B cell (primary cell): ENCODE measurements around the gene C17orf67. TPM values are rescaled to one million over a fixed set of nuclear protein-coding genes. Genes with fewer than 3 reads are reported as not detected.
A peak's percentile ranks its signal among the peaks of the same experiment; 100 is the strongest.

Experiments used
- ATAC-seq: fragments of 200-7000 bp; cut with Tn5 transposase; one replicate; pipeline ENCODE4 v1.10.0; 2021; ENCODE audit warnings: low read depth, mild to moderate bottlenecking, moderate number of reproducible peaks, moderate library complexity
- CTCF ChIA-PET: fragments of 350-600 bp; sonication (Branson Sonifier 250); formaldehyde crosslinking; loops from one replicate; lab custom pipeline; 2021; ENCODE audit warnings: antibody characterized with exemption, inconsistent platforms; lab: Charles Lee
- POLR2A ChIA-PET: fragments of 350-600 bp; sonication (Branson Sonifier 250); formaldehyde crosslinking; loops from one replicate; lab custom pipeline; 2021; ENCODE audit warnings: antibody characterized with exemption; lab: Charles Lee
- DNase-seq: peaks from one replicate; pipeline ENCODE4 v3.0.0; 2013
- H2AFZ ChIP-seq: 2 replicates; pipeline ENCODE4 v1.6.1; 2012; ENCODE audit warnings: mild to moderate bottlenecking, low read depth, low read length; ENCODE audit not compliant: insufficient read depth, poor library complexity, severe bottlenecking
- H3K27ac ChIP-seq, 2 donors: 1 replicate in 1 of 2; 2 replicates in 1 of 2; pipeline ENCODE4 v1.5.1; 2012 to 2013; ENCODE audit warnings: low read length in 2 of 2, mild to moderate bottlenecking in 2 of 2, moderate library complexity in 1 of 2
- H3K27me3 ChIP-seq, 4 experiments: fragments of 200-600 bp in 1 of 4; sonication (generic) in 1 of 4; replicated peaks in 1 of 4; 1 replicate in 2 of 4; 2 replicates in 2 of 4; pipeline versions ENCODE4 v1.6.1 to v1.7.0; 2013 to 2016; ENCODE audit warnings: low read length in 3 of 4, mild to moderate bottlenecking in 2 of 4, mixed read lengths in 1 of 4, moderate library complexity in 1 of 4; ENCODE audit not compliant: insufficient read depth in 4 of 4, control insufficient read depth in 3 of 4; ENCODE audit errors: control extremely low read depth in 1 of 4
- H3K36me3 ChIP-seq, 2 experiments: replicated peaks in 1 of 2; 1 replicate in 1 of 2; 2 replicates in 1 of 2; pipeline versions ENCODE4 v1.6.1 to v1.7.1; 2013; ENCODE audit warnings: low read length in 1 of 2; ENCODE audit not compliant: insufficient read depth in 2 of 2, control insufficient read depth in 1 of 2; ENCODE audit errors: control extremely low read depth in 1 of 2, extremely low read depth in 1 of 2
- H3K4me1 ChIP-seq, 2 donors: fragments of 200-600 bp in 1 of 2; sonication (generic) in 1 of 2; 1 replicate in 1 of 2; 2 replicates in 1 of 2; pipeline versions ENCODE4 v1.5.1 to v1.6.1; 2013 to 2017; ENCODE audit warnings: low read length in 2 of 2; ENCODE audit not compliant: control insufficient read depth in 2 of 2, insufficient read depth in 2 of 2
- H3K4me2 ChIP-seq: replicated peaks from 2 replicates; pipeline ENCODE3; 2012; ENCODE audit warnings: mild to moderate bottlenecking, low read depth, low read length; ENCODE audit not compliant: poor library complexity, severe bottlenecking
- H3K4me3 ChIP-seq, 5 experiments: fragments of 200-600 bp in 1 of 5; sonication (generic) in 1 of 5; 1 replicate in 3 of 5; 2 replicates in 2 of 5; pipeline versions ENCODE4 v1.5.1 to v1.7.0; 2011 to 2016; ENCODE audit warnings: low read length in 4 of 5, mild to moderate bottlenecking in 4 of 5, low read depth in 2 of 5, control low read depth in 1 of 5, moderate library complexity in 1 of 5; ENCODE audit not compliant: insufficient read depth in 1 of 5; ENCODE audit errors: control extremely low read depth in 1 of 5, extremely low read depth in 1 of 5
- H3K79me2 ChIP-seq: fragments of 200-600 bp; sonication (generic); one replicate; pipeline ENCODE4 v1.6.0; 2016; ENCODE audit warnings: low read length; ENCODE audit not compliant: control insufficient read depth, insufficient read depth
- H3K9ac ChIP-seq: fragments of 200-600 bp; sonication (generic); 2 replicates; pipeline ENCODE4 v1.6.1; 2017; ENCODE audit warnings: mild to moderate bottlenecking, low read length, moderate library complexity
- H3K9me3 ChIP-seq, 3 donors: one replicate each; pipeline versions ENCODE4 v1.6.1 to v1.7.1; 2013; ENCODE audit warnings: low read length in 2 of 3; ENCODE audit not compliant: control insufficient read depth in 2 of 3, insufficient read depth in 1 of 3; ENCODE audit errors: control extremely low read depth in 1 of 3
- H4K20me1 ChIP-seq: 2 replicates; pipeline ENCODE4 v1.6.0; 2012; ENCODE audit warnings: mild to moderate bottlenecking, low read length; ENCODE audit not compliant: insufficient read depth, control insufficient read depth, poor library complexity, severe bottlenecking
- H3K27ac Mint-ChIP-seq: one replicate; pipeline ENCODE4 v1.8.0; 2021; ENCODE audit warnings: mixed read lengths
- H3K27me3 Mint-ChIP-seq: one replicate; pipeline ENCODE4 v1.8.0; 2021; ENCODE audit warnings: mixed read lengths
- H3K4me1 Mint-ChIP-seq: one replicate; pipeline ENCODE4 v1.8.0; 2021; ENCODE audit warnings: mixed read lengths
- H3K4me3 Mint-ChIP-seq: one replicate; pipeline ENCODE4 v1.8.0; 2021; ENCODE audit warnings: mixed read lengths
- H3K9me3 Mint-ChIP-seq: one replicate; pipeline ENCODE4 v1.8.0; 2022; ENCODE audit warnings: mixed read lengths; ENCODE audit not compliant: insufficient read depth
- EZH2 ChIP-seq: IDR thresholded peaks from 2 replicates; pipeline ENCODE4 v1.6.1; 2012; ENCODE audit warnings: borderline replicate concordance, low read depth, mild to moderate bottlenecking, moderate library complexity, low read length; ENCODE audit not compliant: insufficient read depth, poor library complexity, severe bottlenecking
- WGBS: methylation state at CpG from one replicate; pipeline ENCODE4 v1.1.5; 2013; ENCODE audit warnings: missing lambda C conversion rate; ENCODE audit not compliant: insufficient coverage; 5-methylcytosine and 5-hydroxymethylcytosine counted together
- intact Hi-C: fragments of 100-400 bp; cut with micrococcal nuclease; formaldehyde crosslinking; loops from one replicate; pipeline ENCODE4 v1.10.0; 2022
- polyA plus RNA-seq: library from polyadenylated mRNA; depleted of rRNA; stranded (reverse); fragments of >200 nt; gene quantifications from 2 replicates; pipeline ENCODE4 v1.2.3, GENCODE V29; 2012
- total RNA-seq, 2 donors: library from RNA; stranded (reverse); fragments of 120-200 nt in 1 of 2; gene quantifications; 1 replicate in 1 of 2; 2 replicates in 1 of 2; pipeline versions ENCODE4 v1.2.3 to v1.2.4, GENCODE V29; 2013 to 2022
- TF ChIP-seq, protein P1 (sequence below): fragments of 200-600 bp; IDR thresholded peaks from one replicate; pipeline ENCODE4 v1.8.0; 2022; ENCODE audit warnings: antibody characterized with exemption, mild to moderate bottlenecking

The C17orf67 gene
- total and polyA plus RNA-seq, 2 donors (not counting 1 experiment from before 2014, with no cell fraction given): 5.0 to 10.0 TPM

DNA sequence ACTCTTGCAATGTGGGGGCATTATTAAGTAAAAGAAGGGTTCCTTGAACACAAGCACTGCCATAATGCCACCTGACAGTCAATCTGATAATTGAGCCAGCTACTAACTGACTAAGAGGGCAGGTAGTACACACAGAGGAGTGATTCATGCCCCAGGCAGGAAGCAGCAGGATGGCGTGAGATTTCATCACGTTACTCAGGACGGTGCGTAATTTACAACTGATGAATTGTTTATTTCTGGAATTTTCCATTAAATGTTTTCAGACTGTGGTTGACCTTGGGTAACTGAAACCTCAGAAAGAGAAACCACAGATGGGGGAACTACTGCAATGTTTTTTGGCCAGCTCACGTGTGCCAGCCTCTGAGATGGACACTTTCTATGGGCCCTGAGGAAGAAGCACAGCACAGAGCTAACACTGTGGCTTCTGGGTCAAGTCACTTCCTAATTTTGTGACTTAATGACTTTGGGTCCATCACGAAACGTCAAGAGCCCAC, 46.7 kb downstream of the C17orf67 start:
- ChIA-PET CTCF (interaction anchor here (1.0 kb wide), 1 partner anchor 33 kb away, joined by 3 read pairs; no protein-coding TSS in a partner anchor), POLR2A (no interaction called here)
- no peaks in the 10 kb centered on the region for H4K20me1 ChIP-seq
- H3K27ac ChIP-seq: no peak overlapping the region
- intact Hi-C loops: no loop called here
- Mint-ChIP-seq H3K27me3 (peaks cover 9% of the 10 kb centered on the region), H3K4me1 (peaks cover 13% of the 10 kb centered on the region), H3K4me3 (peak overlapping the region; percentile 27), H3K9me3 (no peaks in the 10 kb centered on the region), H3K27ac (peak overlapping the region; percentile 39)
- DNase-seq: peak; percentile 20
- peak; percentile 76 for ATAC-seq
- H3K36me3 ChIP-seq: no peaks in the 10 kb centered on the region
- H3K9me3 ChIP-seq: no peaks in the 10 kb centered on the region
- TF ChIP-seq EZH2: no peak
- TF ChIP-seq, protein P1, sequence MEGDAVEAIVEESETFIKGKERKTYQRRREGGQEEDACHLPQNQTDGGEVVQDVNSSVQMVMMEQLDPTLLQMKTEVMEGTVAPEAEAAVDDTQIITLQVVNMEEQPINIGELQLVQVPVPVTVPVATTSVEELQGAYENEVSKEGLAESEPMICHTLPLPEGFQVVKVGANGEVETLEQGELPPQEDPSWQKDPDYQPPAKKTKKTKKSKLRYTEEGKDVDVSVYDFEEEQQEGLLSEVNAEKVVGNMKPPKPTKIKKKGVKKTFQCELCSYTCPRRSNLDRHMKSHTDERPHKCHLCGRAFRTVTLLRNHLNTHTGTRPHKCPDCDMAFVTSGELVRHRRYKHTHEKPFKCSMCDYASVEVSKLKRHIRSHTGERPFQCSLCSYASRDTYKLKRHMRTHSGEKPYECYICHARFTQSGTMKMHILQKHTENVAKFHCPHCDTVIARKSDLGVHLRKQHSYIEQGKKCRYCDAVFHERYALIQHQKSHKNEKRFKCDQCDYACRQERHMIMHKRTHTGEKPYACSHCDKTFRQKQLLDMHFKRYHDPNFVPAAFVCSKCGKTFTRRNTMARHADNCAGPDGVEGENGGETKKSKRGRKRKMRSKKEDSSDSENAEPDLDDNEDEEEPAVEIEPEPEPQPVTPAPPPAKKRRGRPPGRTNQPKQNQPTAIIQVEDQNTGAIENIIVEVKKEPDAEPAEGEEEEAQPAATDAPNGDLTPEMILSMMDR: no peak
- no peak overlapping the region for H3K4me2 ChIP-seq
- H3K9ac ChIP-seq: no peak overlapping the region
- 0% methylated on average over 5 of the region's 7 CpGs for WGBS
- H3K27me3 ChIP-seq: peaks cover 0 to 4% (median 0%) of the 10 kb centered on the region in 4 experiments
- peaks cover 7 to 10% of the 10 kb centered on the region in 2 donors for H3K4me1 ChIP-seq
- H3K79me2 ChIP-seq: no peaks in the 10 kb centered on the region
- no peak overlapping the region for H2AFZ ChIP-seq
- no peak overlapping the region for H3K4me3 ChIP-seq

DNA sequence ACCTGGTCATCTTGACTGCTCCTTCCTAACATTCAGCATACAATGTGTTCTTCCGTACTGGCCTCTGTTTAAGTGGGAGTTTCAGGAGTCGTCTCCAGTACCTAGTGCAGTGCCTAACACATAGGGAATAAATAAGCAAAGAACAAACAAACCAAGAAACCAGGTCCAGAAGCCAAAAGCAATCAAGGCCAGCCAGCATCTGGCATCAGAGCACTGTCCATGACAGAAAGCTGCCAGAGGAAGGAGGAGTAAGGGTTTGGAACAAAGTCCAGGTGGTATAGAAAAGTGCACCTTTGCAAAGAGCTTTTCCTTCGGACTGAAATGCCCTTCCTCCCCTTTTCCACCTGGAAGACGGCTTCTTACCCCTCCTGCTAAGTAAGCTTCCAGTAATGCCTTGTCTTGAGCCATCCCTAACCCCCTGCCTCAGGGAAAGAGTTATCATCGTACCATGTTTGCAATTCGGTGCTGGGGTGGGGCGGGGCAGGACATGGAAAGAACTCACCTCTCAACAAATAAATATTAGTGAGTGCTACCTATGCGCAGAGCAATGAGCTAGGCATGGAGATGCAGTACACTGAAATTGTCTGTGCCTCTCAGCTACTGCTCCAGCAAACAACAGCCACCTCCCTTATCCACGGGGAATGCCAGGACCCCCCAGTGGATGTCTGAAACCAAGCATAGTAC, 47.6 kb downstream of the C17orf67 start:
- Histone ChIP-seq H3K4me3 (no peak overlapping the region), H3K9ac (no peak overlapping the region), H4K20me1 (no peaks in the 10 kb centered on the region), H3K4me1 (peaks cover 7 to 10% of the 10 kb centered on the region in 2 donors), H3K27me3 (peaks cover 0 to 7% (median 0%) of the 10 kb centered on the region in 4 experiments), H3K79me2 (no peaks in the 10 kb centered on the region), H3K4me2 (no peak overlapping the region), H3K9me3 (no peaks in the 10 kb centered on the region), H3K27ac (no peak overlapping the region), H2AFZ (no peak overlapping the region), H3K36me3 (no peaks in the 10 kb centered on the region)
- ATAC-seq: no peak
- H3K27ac Mint-ChIP-seq: peak overlapping the region; percentile 39
- no peaks in the 10 kb centered on the region for H3K9me3 Mint-ChIP-seq
- ChIA-PET CTCF (no interaction called here), POLR2A (no interaction called here)
- intact Hi-C loops: no loop called here
- TF ChIP-seq, protein P1: no peak
- no peak for TF ChIP-seq EZH2
- peaks cover 16% of the 10 kb centered on the region for H3K27me3 Mint-ChIP-seq
- WGBS: 86% methylated on average over 2 of the region's 9 CpGs
- H3K4me3 Mint-ChIP-seq: no peak overlapping the region
- peaks cover 13% of the 10 kb centered on the region for H3K4me1 Mint-ChIP-seq
- DNase-seq: no peak
